Measurements from ENCODE around the gene GPBP1.

GPBP1 gene

GRCh38 chr5:57247765-57248164 is 73.9 kb downstream of the GPBP1 start:
- no peak for DNase-seq (ENCODE audit: low read depth)
- no peak overlapping the region for H3K4me3 ChIP-seq (ENCODE audit: low read depth, low read length)
- no peak for TF ChIP-seq CTCF (IDR thresholded peaks at IDR 0.05; ENCODE audit: insufficient read depth, low read depth, low read length, missing control alignments)

GRCh38 chr5:57249265-57249874 is 75.5 kb downstream of the GPBP1 start:
- no peak for TF ChIP-seq CTCF (IDR thresholded peaks at IDR 0.05; ENCODE audit: insufficient read depth, low read depth, low read length, missing control alignments)
- no peak for DNase-seq (ENCODE audit: low read depth)
- no peak overlapping the region for H3K4me3 ChIP-seq (ENCODE audit: low read depth, low read length)

- no peak overlapping the region for H3K4me3 ChIP-seq (ENCODE audit: low read depth, low read length)
- TF ChIP-seq CTCF (IDR thresholded peaks at IDR 0.05; ENCODE audit: insufficient read depth, low read depth, low read length, missing control alignments), result no peak
- DNase-seq (ENCODE audit: low read depth), result no peak
These were observed 84.2 kb downstream of the GPBP1 start for GRCh38 chr5:57258052-57258451.

- TF ChIP-seq CTCF (IDR thresholded peaks at IDR 0.05; ENCODE audit: insufficient read depth, low read depth, low read length, missing control alignments), result no peak
- no peak for DNase-seq (ENCODE audit: low read depth)
- no peak overlapping the region for H3K4me3 ChIP-seq (ENCODE audit: low read depth, low read length)
These were observed 85.1 kb downstream of the GPBP1 start for GRCh38 chr5:57258943-57259342.

- no peak for TF ChIP-seq CTCF (IDR thresholded peaks at IDR 0.05; ENCODE audit: insufficient read depth, low read depth, low read length, missing control alignments)
- H3K4me3 ChIP-seq (ENCODE audit: low read depth, low read length), result no peak overlapping the region
- DNase-seq (ENCODE audit: low read depth), result no peak
These were observed 85.8 kb downstream of the GPBP1 start for GRCh38 chr5:57259704-57260103.

- no peak for TF ChIP-seq CTCF (IDR thresholded peaks at IDR 0.05; ENCODE audit: insufficient read depth, low read depth, low read length, missing control alignments)
- no peak for DNase-seq (ENCODE audit: low read depth)
- H3K4me3 ChIP-seq (ENCODE audit: low read depth, low read length), result no peak overlapping the region
These were observed 88.7 kb downstream of the GPBP1 start for GRCh38 chr5:57262541-57262940.

GRCh38 chr5:57267805-57268204 is 93.9 kb downstream of the GPBP1 start:
- H3K4me3 ChIP-seq (ENCODE audit: low read depth, low read length), result no peak overlapping the region
- no peak for TF ChIP-seq CTCF (IDR thresholded peaks at IDR 0.05; ENCODE audit: insufficient read depth, low read depth, low read length, missing control alignments)
- DNase-seq (ENCODE audit: low read depth), result no peak
